HL-60 (cell line): Measurements from ENCODE around the gene RPRML.

ENCODE experiments used
- DNase-seq, 2 experiments: peaks; one replicate each; pipeline ENCODE4 v3.0.0-alpha.2; 2010 to 2020; ENCODE audit warnings: low read depth in 1 of 2, low spot score in 1 of 2
- H3K27ac ChIP-seq: fragments of 250-450 bp; sonication (Bioruptor Pico); replicated peaks from 2 replicates; pipeline ENCODE4 v1.5.1; 2020; ENCODE audit warnings: mild to moderate bottlenecking, moderate library complexity
- H3K27me3 ChIP-seq: fragments of 250-450 bp; sonication (Bioruptor Pico); 2 replicates; pipeline ENCODE4 v1.5.1; 2021; ENCODE audit warnings: mild to moderate bottlenecking, moderate library complexity; ENCODE audit not compliant: insufficient read depth, poor library complexity, severe bottlenecking
- H3K4me3 ChIP-seq: replicated peaks from 2 replicates; pipeline ENCODE4 v1.5.1; 2011; ENCODE audit warnings: mild to moderate bottlenecking, control low read depth, low read length; ENCODE audit not compliant: insufficient read depth
- CTCF ChIP-seq: IDR thresholded peaks from one replicate; pipeline ENCODE4 v1.5.1; 2011; ENCODE audit warnings: low read length, control low read depth, inconsistent platforms; ENCODE audit not compliant: insufficient read depth
- GABPA ChIP-seq: IDR thresholded peaks from 2 replicates; pipeline ENCODE4 v1.6.1; 2012; ENCODE audit warnings: low read depth
- POLR2AphosphoS5 ChIP-seq: IDR thresholded peaks from 2 replicates; pipeline ENCODE4 v1.6.1; 2012; ENCODE audit warnings: low read depth
- REST ChIP-seq: IDR thresholded peaks from 2 replicates; pipeline ENCODE4 v1.6.1; 2012; ENCODE audit warnings: low read depth; ENCODE audit not compliant: insufficient replicate concordance
- SPI1 ChIP-seq: IDR thresholded peaks from 2 replicates; pipeline ENCODE4 v1.6.1; 2012; ENCODE audit warnings: low read depth, mild to moderate bottlenecking, borderline replicate concordance

The RPRML gene

GRCh38 chr17:46952115-46952514 is 26.9 kb downstream of the RPRML start:
- Histone ChIP-seq H3K27ac (no peak overlapping the region), H3K4me3 (no peak overlapping the region), H3K27me3 (no peaks in the 10 kb centered on the region)
- TF ChIP-seq POLR2AphosphoS5 (no peak), REST (no peak), GABPA (no peak), CTCF (no peak), SPI1 (no peak)
- no peak for DNase-seq

- DNase-seq: no peak
- H3K27me3 ChIP-seq: no peaks in the 10 kb centered on the region
- no peak overlapping the region for H3K4me3 ChIP-seq
- H3K27ac ChIP-seq: no peak overlapping the region
- TF ChIP-seq REST (no peak), SPI1 (no peak), GABPA (no peak), POLR2AphosphoS5 (no peak), CTCF (no peak)
These were observed 27.3 kb downstream of the RPRML start for GRCh38 chr17:46951706-46952105.

- H3K27ac ChIP-seq: no peak overlapping the region
- TF ChIP-seq REST (no peak), CTCF (no peak), GABPA (no peak), POLR2AphosphoS5 (no peak), SPI1 (no peak)
- no peak for DNase-seq
- no peak overlapping the region for H3K4me3 ChIP-seq
- H3K27me3 ChIP-seq: no peaks in the 10 kb centered on the region
These were observed 27.9 kb downstream of the RPRML start for GRCh38 chr17:46950997-46951621.
